A673 (cell line): ENCODE data around the gene GRB10.

Experiments
- EZH2 ChIP-seq: fragments of 200-600 bp; sonication (generic); IDR thresholded peaks from 2 replicates; pipeline ENCODE4 v1.6.1; 2017; ENCODE audit warnings: borderline replicate concordance, low read depth, mild to moderate bottlenecking, mixed read lengths, antibody characterized with exemption, low read length; ENCODE audit not compliant: poor library complexity, severe bottlenecking
- TF ChIP-seq, protein P1 (sequence below): fragments of 300-800, 200-600 bp; sonication (generic); conservative IDR thresholded peaks from 2 replicates; pipeline ENCODE4 v1.5.1; 2017; ENCODE audit warnings: low read depth, mild to moderate bottlenecking, antibody characterized with exemption, low read length, moderate library complexity, mixed read lengths

- TF ChIP-seq, protein P1, sequence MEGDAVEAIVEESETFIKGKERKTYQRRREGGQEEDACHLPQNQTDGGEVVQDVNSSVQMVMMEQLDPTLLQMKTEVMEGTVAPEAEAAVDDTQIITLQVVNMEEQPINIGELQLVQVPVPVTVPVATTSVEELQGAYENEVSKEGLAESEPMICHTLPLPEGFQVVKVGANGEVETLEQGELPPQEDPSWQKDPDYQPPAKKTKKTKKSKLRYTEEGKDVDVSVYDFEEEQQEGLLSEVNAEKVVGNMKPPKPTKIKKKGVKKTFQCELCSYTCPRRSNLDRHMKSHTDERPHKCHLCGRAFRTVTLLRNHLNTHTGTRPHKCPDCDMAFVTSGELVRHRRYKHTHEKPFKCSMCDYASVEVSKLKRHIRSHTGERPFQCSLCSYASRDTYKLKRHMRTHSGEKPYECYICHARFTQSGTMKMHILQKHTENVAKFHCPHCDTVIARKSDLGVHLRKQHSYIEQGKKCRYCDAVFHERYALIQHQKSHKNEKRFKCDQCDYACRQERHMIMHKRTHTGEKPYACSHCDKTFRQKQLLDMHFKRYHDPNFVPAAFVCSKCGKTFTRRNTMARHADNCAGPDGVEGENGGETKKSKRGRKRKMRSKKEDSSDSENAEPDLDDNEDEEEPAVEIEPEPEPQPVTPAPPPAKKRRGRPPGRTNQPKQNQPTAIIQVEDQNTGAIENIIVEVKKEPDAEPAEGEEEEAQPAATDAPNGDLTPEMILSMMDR, result no peak
- TF ChIP-seq EZH2, result no peak
Measured at GRCh38 chr7:50552139-50552538, 230.6 kb downstream of the GRB10 start.
